GM20000 (cell line): Measurements from ENCODE around the gene CYBB.

Experiments
- DNase-seq: peaks from one replicate; pipeline ENCODE4 v3.0.0; 2012; ENCODE audit warnings: low spot score
- TF ChIP-seq, protein P1 (sequence below): IDR thresholded peaks from 2 replicates; pipeline ENCODE4 v1.5.1; 2012; ENCODE audit warnings: mild to moderate bottlenecking, control low read depth; ENCODE audit errors: extremely low read depth, missing control alignments

Gene CYBB

DNA sequence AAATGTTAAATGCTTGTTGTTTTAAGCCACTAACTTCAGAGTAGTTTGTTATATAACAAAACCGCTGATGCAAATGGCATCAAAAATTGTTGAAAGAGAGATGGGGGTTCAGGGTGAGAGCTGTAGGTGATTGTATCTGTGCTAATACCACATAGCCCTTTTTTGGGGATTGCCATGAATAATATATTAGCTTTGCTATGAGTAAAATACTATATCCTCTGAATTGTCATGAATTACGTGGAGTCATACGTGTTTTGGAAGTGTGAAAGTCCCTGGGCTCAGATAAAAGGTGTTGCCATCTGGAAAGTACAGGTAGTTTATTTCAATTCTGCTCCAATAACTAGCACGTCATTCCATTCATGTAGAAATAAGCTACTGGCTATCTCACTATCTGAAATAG is 36.9 kb downstream of the CYBB start:
- TF ChIP-seq, protein P1, sequence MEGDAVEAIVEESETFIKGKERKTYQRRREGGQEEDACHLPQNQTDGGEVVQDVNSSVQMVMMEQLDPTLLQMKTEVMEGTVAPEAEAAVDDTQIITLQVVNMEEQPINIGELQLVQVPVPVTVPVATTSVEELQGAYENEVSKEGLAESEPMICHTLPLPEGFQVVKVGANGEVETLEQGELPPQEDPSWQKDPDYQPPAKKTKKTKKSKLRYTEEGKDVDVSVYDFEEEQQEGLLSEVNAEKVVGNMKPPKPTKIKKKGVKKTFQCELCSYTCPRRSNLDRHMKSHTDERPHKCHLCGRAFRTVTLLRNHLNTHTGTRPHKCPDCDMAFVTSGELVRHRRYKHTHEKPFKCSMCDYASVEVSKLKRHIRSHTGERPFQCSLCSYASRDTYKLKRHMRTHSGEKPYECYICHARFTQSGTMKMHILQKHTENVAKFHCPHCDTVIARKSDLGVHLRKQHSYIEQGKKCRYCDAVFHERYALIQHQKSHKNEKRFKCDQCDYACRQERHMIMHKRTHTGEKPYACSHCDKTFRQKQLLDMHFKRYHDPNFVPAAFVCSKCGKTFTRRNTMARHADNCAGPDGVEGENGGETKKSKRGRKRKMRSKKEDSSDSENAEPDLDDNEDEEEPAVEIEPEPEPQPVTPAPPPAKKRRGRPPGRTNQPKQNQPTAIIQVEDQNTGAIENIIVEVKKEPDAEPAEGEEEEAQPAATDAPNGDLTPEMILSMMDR: no peak

DNA sequence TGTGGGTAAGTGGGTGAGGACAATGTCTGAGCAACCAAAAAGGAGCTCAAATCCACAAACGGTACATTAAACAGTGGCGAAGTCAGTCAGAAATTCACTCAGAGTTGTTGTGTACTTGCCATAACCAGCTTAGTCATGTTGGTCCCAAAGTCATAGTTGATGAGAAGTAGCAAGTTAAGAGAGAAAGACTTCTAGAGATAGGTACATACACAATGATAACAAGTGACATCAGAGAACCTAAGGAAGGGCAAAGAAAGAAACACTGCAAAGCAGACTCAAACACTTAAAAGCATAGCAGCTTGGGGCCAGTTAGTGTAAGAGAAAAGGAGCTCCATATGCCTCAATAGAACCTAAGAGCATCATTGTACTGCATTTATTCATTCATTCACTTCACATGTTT is 37.3 kb downstream of the CYBB start:
- DNase-seq: no peak
- TF ChIP-seq, protein P1: no peak

More for the DNA sequence above, 36.9 kb downstream of the CYBB start:
- DNase-seq: no peak

DNA sequence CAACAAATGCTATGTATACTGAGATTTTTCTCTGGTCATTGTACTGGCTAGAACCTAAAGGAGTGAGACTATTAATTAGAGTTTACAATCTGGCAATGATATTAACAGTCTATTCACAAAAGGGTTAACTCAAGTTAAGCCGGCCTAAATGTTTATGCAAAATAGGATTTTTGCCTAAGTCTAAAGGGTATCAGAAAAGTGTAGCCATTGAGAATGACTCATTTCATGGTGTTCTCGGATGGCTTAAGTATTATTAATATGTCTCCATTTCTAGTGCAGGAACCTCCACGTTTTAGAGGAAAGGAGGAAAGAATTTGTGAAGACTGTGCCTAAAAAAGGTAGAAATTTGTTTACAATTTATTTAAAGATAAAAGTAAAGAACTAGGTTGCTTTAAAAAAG is 37.7 kb downstream of the CYBB start:
- TF ChIP-seq, protein P1: no peak
- no peak for DNase-seq

DNA sequence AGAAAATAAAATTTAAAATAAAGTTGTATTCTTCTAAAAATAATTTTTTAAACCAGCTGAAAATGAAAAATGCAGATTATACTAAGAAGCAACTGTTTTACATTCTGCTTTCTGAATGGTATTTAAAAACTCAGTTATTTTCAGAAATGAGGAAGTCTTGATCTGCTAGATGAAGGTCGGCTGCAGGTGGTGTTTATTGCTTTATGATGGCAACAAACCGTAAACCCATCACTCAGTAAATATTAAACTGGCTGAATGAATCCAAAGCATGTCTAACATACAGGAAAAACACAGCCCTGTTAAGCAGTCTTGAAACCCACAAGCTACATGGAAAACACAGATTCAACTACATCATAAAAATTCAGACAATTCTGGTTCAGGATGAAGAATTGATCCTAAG is 38.2 kb downstream of the CYBB start:
- TF ChIP-seq, protein P1: no peak
- peak; percentile 7 for DNase-seq

DNA sequence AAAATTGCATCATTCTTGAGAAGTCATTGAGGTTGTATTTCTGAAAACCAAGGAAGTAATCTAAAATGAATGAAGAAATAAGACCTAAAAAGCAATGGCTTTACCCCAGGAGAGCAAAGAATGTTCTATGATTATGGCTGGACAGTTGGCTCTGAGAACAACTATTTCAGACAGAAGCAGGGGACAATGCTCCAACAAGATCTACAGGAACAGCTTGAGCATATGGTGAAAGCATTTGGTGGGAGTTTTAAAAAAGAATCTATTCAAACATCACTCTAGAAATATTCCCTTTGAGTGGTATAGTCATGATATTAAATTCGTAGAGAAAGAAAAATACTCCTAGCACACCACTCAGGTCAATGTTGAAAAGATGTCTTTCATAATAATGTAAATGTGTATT is 40.8 kb downstream of the CYBB start:
- TF ChIP-seq, protein P1: no peak
- DNase-seq: no peak

DNA sequence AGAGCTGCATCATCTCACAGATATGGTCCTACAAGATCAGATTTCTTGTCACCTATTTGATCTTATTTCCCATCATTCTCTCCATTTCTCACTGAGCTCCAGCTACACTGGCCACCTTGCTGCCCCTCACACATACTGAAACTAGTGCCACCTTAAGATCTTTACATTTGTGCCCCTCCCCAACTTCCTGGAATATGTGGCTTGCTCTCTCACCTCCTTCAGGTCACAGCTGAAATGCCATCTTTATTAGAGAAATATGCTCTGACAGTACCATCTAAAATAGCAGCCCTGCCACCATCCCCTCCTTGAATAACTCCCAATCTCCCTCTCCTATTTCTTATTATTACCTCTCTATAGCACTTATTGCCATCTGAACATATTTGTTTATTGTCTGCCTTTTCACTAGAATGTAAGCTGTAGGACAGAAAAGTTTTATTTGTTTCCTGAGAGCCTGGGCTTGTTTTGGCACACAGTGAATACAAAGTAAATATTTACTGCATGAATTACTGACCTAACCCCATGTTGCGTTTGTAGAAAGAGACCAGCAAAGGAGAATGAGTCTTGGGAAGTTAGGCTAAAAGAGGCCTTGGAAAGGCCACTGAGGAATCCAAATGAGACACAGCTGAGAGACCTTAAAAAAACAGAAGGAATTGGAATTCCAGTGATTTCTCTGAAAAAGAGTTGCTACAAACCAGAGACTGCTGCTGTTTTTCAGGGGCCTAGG is 44.8 kb downstream of the CYBB start:
- TF ChIP-seq, protein P1: no peak
- no peak for DNase-seq

DNA sequence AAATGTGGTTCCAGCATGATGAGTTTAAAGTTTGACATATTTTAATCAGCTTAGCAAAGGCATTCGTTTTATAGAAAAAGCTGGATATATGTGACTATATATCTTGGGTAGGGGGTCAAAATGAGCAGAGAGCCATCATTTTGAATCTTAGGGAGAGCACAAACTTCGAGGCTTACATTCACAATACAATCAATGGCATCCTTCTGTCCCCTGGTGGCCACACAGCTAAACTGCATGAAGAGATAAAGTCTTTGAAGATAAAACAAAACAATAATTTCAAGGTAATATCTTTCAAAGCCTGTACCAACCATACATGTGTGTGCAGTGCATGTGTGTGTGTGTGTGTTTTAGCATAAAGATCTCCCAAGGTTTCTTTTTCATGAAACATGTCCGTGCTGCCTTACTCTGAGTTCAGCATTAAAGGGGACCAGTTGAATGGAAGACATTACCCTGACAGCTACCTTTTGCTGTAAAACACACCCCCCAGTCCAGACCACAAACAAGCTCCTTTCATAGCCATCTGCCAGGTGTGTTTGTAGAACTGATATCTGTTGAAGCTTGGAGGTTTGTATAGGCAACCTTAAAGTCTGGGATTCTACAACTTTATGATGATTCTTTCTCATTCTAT is 45.5 kb downstream of the CYBB start:
- peak; percentile 7 for DNase-seq
- TF ChIP-seq, protein P1: peak; percentile 59
